DND-41 (cell line): ENCODE measurements around the gene ZYG11A.

Source experiments
- ATAC-seq: fragments of 200-7000 bp; cut with Tn5 transposase; 3 replicates; pipeline ENCODE4 v1.9.1; 2021; ENCODE audit warnings: low read depth; ENCODE audit not compliant: insufficient read depth
- DNase-seq: peaks from one replicate; pipeline ENCODE4 v3.0.0-alpha.2; 2020
- H2AFZ ChIP-seq: 2 replicates; pipeline ENCODE4 v1.6.0; 2012; ENCODE audit warnings: low read depth, low read length
- H3K27ac ChIP-seq: 2 replicates; pipeline ENCODE4 v1.5.1; 2012; ENCODE audit warnings: low read length, inconsistent platforms
- H3K27me3 ChIP-seq: fragments of 200-600 bp; sonication (generic); 2 replicates; pipeline ENCODE4 v1.6.0; 2012; ENCODE audit warnings: low read length, mild to moderate bottlenecking, inconsistent platforms; ENCODE audit not compliant: insufficient read depth, poor library complexity
- H3K36me3 ChIP-seq: 2 replicates; pipeline ENCODE4 v1.5.1; 2012; ENCODE audit warnings: low read length, inconsistent platforms; ENCODE audit not compliant: insufficient read depth
- H3K4me1 ChIP-seq: 2 replicates; pipeline ENCODE4 v1.5.1; 2012; ENCODE audit warnings: mild to moderate bottlenecking, low read length; ENCODE audit not compliant: insufficient read depth
- H3K4me2 ChIP-seq: 2 replicates; pipeline ENCODE4 v1.6.0; 2012; ENCODE audit warnings: mild to moderate bottlenecking, moderate library complexity, low read length, inconsistent platforms; ENCODE audit not compliant: insufficient read depth
- H3K4me3 ChIP-seq, 2 experiments: fragments of 200-600 bp in 1 of 2; shearing (Covaris generic) in 1 of 2; 2 replicates each; pipeline ENCODE4 v1.5.1; 2012 to 2016; ENCODE audit warnings: inconsistent platforms in 2 of 2, low read length in 2 of 2, mild to moderate bottlenecking in 2 of 2, low read depth in 1 of 2, moderate library complexity in 1 of 2
- H3K79me2 ChIP-seq: 2 replicates; pipeline ENCODE4 v1.6.0; 2012; ENCODE audit warnings: low read length, inconsistent platforms; ENCODE audit not compliant: insufficient read depth
- H3K9ac ChIP-seq: 2 replicates; pipeline ENCODE4 v1.6.0; 2012; ENCODE audit warnings: low read depth, mild to moderate bottlenecking, inconsistent platforms, low read length, moderate library complexity
- H3K9me3 ChIP-seq: 2 replicates; pipeline ENCODE4 v1.5.1; 2012; ENCODE audit warnings: low read length, moderate library complexity, mild to moderate bottlenecking, inconsistent platforms; ENCODE audit not compliant: insufficient read depth, severe bottlenecking
- H4K20me1 ChIP-seq: 2 replicates; pipeline ENCODE4 v1.6.0; 2012; ENCODE audit warnings: low read length; ENCODE audit not compliant: insufficient read depth
- EZH2 ChIP-seq: IDR thresholded peaks from 3 replicates; pipeline ENCODE4 v1.6.1; 2012; ENCODE audit warnings: borderline replicate concordance, low read depth, mild to moderate bottlenecking, moderate library complexity, low read length, inconsistent platforms; ENCODE audit not compliant: severe bottlenecking
- TF ChIP-seq, protein P1 (sequence below): IDR thresholded peaks from 2 replicates; pipeline ENCODE4 v1.5.1; 2012; ENCODE audit warnings: borderline replicate concordance, low read length, moderate library complexity, mild to moderate bottlenecking; ENCODE audit not compliant: poor library complexity, severe bottlenecking; ENCODE audit errors: extremely low read depth

Gene ZYG11A

DNA sequence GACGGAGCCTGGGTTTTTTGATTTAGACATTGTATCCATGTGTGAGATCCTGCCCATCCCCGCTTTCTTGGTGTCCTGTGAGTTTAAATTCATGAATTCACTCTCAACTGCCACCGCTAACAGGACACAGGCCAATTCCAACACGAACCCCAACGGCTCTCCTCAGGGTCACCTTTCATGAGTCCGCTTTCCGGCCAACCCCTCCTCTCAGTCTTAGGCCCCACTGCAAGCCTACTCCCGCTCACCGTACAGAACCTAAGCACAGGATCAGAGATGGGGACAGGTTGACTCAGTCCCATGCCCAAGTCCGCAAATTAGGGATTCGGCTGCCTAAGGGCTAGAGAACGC is 84.3 kb downstream of the ZYG11A start:
- Histone ChIP-seq H3K4me1 (peaks cover 15% of the 10 kb centered on the region), H3K36me3 (no peaks in the 10 kb centered on the region), H2AFZ (peak overlapping the region; percentile 93), H3K27me3 (peaks cover 3% of the 10 kb centered on the region), H3K9me3 (no peaks in the 10 kb centered on the region), H3K27ac (no peak overlapping the region), H3K79me2 (no peaks in the 10 kb centered on the region), H3K9ac (peak overlapping the region; percentile 73), H3K4me2 (peak overlapping the region; percentile 86), H4K20me1 (no peaks in the 10 kb centered on the region), H3K4me3 (peak overlapping the region in 1 of 2 experiments; percentile 76; a peak in 3 of 4 replicates)
- no peak for DNase-seq
- no peak for TF ChIP-seq EZH2
- TF ChIP-seq, protein P1, sequence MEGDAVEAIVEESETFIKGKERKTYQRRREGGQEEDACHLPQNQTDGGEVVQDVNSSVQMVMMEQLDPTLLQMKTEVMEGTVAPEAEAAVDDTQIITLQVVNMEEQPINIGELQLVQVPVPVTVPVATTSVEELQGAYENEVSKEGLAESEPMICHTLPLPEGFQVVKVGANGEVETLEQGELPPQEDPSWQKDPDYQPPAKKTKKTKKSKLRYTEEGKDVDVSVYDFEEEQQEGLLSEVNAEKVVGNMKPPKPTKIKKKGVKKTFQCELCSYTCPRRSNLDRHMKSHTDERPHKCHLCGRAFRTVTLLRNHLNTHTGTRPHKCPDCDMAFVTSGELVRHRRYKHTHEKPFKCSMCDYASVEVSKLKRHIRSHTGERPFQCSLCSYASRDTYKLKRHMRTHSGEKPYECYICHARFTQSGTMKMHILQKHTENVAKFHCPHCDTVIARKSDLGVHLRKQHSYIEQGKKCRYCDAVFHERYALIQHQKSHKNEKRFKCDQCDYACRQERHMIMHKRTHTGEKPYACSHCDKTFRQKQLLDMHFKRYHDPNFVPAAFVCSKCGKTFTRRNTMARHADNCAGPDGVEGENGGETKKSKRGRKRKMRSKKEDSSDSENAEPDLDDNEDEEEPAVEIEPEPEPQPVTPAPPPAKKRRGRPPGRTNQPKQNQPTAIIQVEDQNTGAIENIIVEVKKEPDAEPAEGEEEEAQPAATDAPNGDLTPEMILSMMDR: no peak
- no peak for ATAC-seq

DNA sequence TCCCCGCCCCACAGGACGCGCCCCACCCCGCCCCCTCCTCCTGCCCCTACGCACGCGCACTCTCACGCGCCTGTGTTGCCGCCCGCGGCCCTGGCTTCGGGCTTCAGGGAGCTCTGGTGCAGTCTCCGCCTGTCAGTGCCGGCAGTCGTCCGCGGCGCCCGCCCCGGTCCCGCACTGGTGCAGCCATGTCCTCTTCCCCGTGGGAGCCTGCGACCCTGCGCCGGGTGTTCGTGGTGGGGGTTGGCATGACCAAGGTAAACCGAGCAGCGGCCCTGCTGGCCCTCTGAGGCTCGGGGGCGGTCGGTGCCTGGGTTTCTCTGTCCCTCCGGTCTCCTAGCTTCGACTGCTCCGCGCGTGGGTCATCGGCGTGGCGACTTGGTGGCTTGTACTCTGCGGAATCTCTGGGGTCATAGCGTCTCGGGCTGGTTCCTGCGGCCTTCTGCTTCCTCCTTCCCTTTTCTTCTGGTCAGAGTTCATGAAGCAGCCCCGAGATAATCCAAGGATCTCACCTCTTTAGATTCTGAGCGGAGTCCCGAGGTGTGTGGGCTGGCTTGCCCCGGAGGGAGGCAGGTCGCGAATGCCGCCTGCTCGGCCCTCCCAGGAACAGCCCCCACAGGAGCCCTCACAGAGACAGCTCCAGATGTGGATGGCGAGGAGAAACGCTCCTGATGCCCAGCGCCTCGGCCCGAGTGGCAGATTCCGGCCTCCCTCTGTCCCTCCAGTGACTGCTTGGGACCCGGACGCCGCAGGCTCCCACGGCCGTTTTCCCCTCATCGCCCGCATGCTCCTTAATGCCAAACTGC is 84.9 kb downstream of the ZYG11A start, which contains the start of gene SCP2:
Gene SCP2, plus strand, starts transcription at position 65 of the 803 bp plus-strand sequence. Its CDS starts 121 bp downstream, at position 186.
- Histone ChIP-seq H3K9me3 (no peaks in the 10 kb centered on the region), H3K27me3 (peaks cover 3% of the 10 kb centered on the region), H3K27ac (peak within 1 kb of the TSS; percentile 54; the same call in 1 of the 2 replicates), H3K4me1 (peaks cover 13% of the 10 kb centered on the region), H3K79me2 (no peaks in the 10 kb centered on the region), H3K4me3 (peak within 1 kb of the TSS; percentile 52 to 76), H3K36me3 (no peaks in the 10 kb centered on the region), H3K9ac (peak within 1 kb of the TSS; percentile 73), H4K20me1 (no peaks in the 10 kb centered on the region), H3K4me2 (peak within 1 kb of the TSS; percentile 86), H2AFZ (peak within 1 kb of the TSS; percentile 93)
- DNase-seq (peak; percentile 74), ATAC-seq (peak; percentile 91)
- TF ChIP-seq EZH2: no peak
- TF ChIP-seq, protein P1: no peak

DNA sequence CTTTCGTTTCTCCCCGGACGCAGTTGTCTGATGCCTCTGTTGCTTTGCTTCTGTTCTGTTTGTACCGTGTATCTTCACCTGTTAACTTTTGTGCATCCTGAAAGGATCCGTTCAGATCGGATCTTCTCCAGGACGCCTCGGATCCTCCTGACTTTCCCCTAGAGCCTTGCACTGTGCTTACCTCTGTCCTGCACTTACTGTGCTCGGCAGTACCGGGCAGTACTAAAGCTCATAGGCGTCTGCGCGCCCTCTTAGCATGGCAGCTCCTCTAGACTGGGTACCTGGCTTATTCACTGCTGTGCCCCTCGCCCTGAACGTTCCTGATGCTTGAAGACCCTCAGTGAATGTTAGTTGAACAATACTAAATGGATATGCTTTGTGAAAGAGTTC is 85.5 kb downstream of the ZYG11A start:
- ATAC-seq (0 out of 3 replicates have a peak, but pooled peaks have one; percentile 10), DNase-seq (no peak)
- Histone ChIP-seq H4K20me1 (no peaks in the 10 kb centered on the region), H3K79me2 (no peaks in the 10 kb centered on the region), H3K27ac (peak overlapping the region; percentile 54; the same call in 1 of the 2 replicates), H3K4me2 (peak overlapping the region; percentile 86), H3K9me3 (no peaks in the 10 kb centered on the region), H3K36me3 (no peaks in the 10 kb centered on the region), H3K4me1 (peaks cover 13% of the 10 kb centered on the region), H3K4me3 (peak overlapping the region; percentile 52 to 76; a peak in 3 of 4 replicates), H3K27me3 (peaks cover 3% of the 10 kb centered on the region), H3K9ac (peak overlapping the region; percentile 73), H2AFZ (peak overlapping the region; percentile 85)
- no peak for TF ChIP-seq EZH2
- TF ChIP-seq, protein P1: no peak
